Cerebellar nuclear complex (tissue), 1 donor: ENCODE results near the gene HOGA1.
"Not testable (repeated sequence)": the region's sequence is repeated elsewhere in the genome, so short reads cannot be mapped to it uniquely, and the experiment has no call there.

Experiments used
- DNase-seq, 2 experiments: peaks; one replicate each; lab custom pipeline; 2025; lab: John Stamatoyannopoulos, UW

Gene HOGA1

DNA sequence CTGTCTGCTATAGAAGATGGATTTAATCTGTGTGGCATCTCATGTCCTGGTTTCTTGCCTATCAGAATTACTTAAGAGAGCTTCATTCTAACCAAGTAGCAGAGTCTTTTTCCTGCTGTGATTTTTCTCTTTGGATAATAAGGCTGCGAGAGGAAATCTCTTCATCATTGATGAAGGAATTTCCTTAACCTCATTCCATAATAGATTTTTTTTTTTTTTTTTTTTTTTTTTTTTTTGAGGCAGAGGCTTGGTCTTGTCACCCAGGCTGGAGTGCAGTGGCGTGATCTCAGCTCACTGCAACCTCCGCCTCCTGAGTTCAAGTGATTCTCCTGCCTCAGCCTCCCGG, 65.2 kb downstream of the HOGA1 start:
- not testable (repeated sequence) for DNase-seq

DNA sequence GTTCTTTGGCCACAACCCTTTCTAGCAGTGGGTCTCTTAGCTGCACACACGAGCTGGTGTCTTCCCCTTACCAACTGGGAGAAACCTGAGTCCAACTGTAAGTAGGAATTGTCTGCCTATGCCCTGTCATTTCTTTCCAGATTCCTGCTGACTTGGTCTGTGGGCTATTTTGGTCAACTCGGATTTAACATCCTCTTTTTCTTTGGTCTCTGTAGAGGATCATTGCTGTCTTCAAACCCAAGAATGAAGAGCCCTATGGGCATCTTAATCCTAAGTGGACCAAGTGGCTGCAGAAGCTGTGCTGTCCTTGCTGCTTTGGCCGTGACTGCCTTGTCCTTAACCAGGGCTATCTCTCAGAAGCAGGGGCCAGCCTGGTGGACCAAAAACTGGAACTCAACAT, 66.5 kb downstream of the HOGA1 start:
- DNase-seq, result no peak

GRCh38 chr10:97651773-97652172, 67.6 kb downstream of the HOGA1 start:
- DNase-seq, result no peak

DNA sequence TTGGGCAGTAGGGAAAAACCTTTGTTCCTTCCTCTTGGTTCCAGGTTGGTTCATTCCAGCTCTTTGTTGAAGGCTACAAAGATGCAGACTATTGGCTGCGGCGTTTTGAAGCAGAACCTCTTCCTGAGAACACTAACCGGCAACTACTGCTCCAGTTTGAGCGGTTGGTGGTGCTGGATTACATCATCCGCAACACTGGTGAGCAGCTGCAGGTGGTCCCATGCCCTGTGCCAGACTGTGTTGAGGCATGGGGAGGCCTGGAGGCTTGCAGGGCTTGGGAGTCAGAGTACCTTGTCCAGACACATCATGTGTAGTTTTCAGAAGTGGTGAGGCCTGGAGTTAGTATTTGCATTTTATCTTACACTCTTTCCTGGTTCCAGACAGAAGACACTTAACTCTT, 72.6 kb downstream of the HOGA1 start:
- DNase-seq, result no peak

DNA sequence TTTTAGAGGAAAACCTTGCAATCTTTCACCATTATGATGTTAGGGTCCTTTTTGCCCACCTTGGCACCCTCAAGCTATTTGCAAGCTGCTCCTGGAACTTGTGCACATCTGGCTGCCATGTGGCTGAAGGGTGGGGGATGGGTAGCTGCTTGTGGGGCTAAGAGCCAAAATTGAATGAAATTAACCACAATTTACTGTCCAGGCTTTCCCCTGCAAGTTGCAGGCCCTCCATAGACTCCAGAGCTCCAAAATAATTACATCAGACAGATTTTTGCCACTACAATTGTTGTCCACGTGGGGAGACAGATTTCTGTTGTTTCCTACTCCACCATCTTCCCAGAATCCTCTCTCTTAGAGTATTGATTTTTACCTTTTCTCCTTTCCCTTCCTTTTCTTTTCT, 75.4 kb downstream of the HOGA1 start:
- no peak for DNase-seq
